WTC11 (cell line): ENCODE data around the gene RBFOX1. TPM values are rescaled to one million over a fixed set of nuclear protein-coding genes. Genes with fewer than 3 reads are reported as not detected.

Experiments
- ATAC-seq: fragments of 200-7000 bp; cut with Tn5 transposase; 2 replicates; pipeline ENCODE4 v1.10.0; 2021; ENCODE audit warnings: mild to moderate bottlenecking, moderate library complexity
- CTCF ChIA-PET: fragments of 300-600 bp; sonication (Branson Sonifier 250); formaldehyde crosslinking; loops from one replicate; lab custom pipeline; 2021; ENCODE audit warnings: antibody characterized with exemption; lab: Charles Lee
- POLR2A ChIA-PET: fragments of 350-600 bp; sonication (Branson Sonifier 250); formaldehyde crosslinking; loops from one replicate; lab custom pipeline; 2021; ENCODE audit warnings: antibody characterized with exemption; lab: Charles Lee
- DNase-seq: peaks from one replicate; pipeline ENCODE4 v3.0.0; 2021; ENCODE audit warnings: low spot score
- H3K27ac Mint-ChIP-seq: 2 replicates; pipeline ENCODE4 v1.8.0; 2021; ENCODE audit warnings: mixed read lengths
- H3K27me3 Mint-ChIP-seq: 2 replicates; pipeline ENCODE4 v1.8.0; 2021; ENCODE audit warnings: low read depth, mild to moderate bottlenecking, moderate library complexity, mixed read lengths
- H3K36me3 Mint-ChIP-seq: 2 replicates; pipeline ENCODE4 v1.8.0; 2021; ENCODE audit warnings: mixed read lengths
- H3K4me1 Mint-ChIP-seq: 2 replicates; pipeline ENCODE4 v1.8.0; 2022; ENCODE audit warnings: mixed read lengths
- H3K4me3 Mint-ChIP-seq: 2 replicates; pipeline ENCODE4 v1.8.0; 2021; ENCODE audit warnings: mild to moderate bottlenecking, moderate library complexity, mixed read lengths
- H3K9me3 Mint-ChIP-seq: 2 replicates; pipeline ENCODE4 v1.8.0; 2021; ENCODE audit warnings: mixed read lengths
- CTCF ChIP-seq: fragments of 200-600 bp; IDR thresholded peaks from 2 replicates; pipeline ENCODE4 v1.8.0; 2022; ENCODE audit warnings: antibody characterized with exemption
- FOXJ3 ChIP-seq: sonication (generic); formaldehyde crosslinking; IDR thresholded peaks from 2 replicates; pipeline ENCODE4 v1.9.0; 2021; ENCODE audit warnings: missing genetic modification reagents, mild to moderate bottlenecking, borderline replicate concordance
- GABPB1 ChIP-seq: sonication (generic); formaldehyde crosslinking; IDR thresholded peaks from 2 replicates; pipeline ENCODE4 v1.8.1; 2023; ENCODE audit warnings: mild to moderate bottlenecking, missing genetic modification reagents
- MAX ChIP-seq: sonication (generic); formaldehyde crosslinking; IDR thresholded peaks from 2 replicates; pipeline ENCODE4 v1.8.0; 2022; ENCODE audit warnings: mild to moderate bottlenecking, missing genetic modification reagents
- MLX ChIP-seq: sonication (generic); formaldehyde crosslinking; IDR thresholded peaks from 2 replicates; pipeline ENCODE4 v1.8.1; 2023; ENCODE audit warnings: mild to moderate bottlenecking, missing genetic modification reagents, moderate library complexity
- NFATC4 ChIP-seq: fragments of 250-450 bp; sonication (Bioruptor Pico); IDR thresholded peaks from 2 replicates; pipeline ENCODE4 v1.9.0; 2021; ENCODE audit warnings: mild to moderate bottlenecking
- NR2C2 ChIP-seq: sonication (generic); formaldehyde crosslinking; IDR thresholded peaks from 2 replicates; pipeline ENCODE4 v1.8.0; 2022; ENCODE audit warnings: mild to moderate bottlenecking, missing genetic modification reagents
- NR3C1 ChIP-seq: sonication (generic); formaldehyde crosslinking; conservative IDR thresholded peaks from 2 replicates; pipeline ENCODE4 v1.8.1; 2023; ENCODE audit warnings: low read depth, mild to moderate bottlenecking, missing genetic modification reagents
- OVOL2 ChIP-seq: fragments of 250-450 bp; sonication (Bioruptor Pico); IDR thresholded peaks from 2 replicates; pipeline ENCODE4 v1.9.0; 2021; ENCODE audit warnings: mild to moderate bottlenecking, borderline replicate concordance
- PRRX2 ChIP-seq: fragments of 250-450 bp; sonication (Bioruptor Pico); IDR thresholded peaks from 2 replicates; pipeline ENCODE4 v1.8.0; 2021; ENCODE audit warnings: mild to moderate bottlenecking
- SMAD4 ChIP-seq: sonication (generic); formaldehyde crosslinking; IDR thresholded peaks from 2 replicates; pipeline ENCODE4 v1.8.0; 2022; ENCODE audit warnings: mild to moderate bottlenecking, missing genetic modification reagents
- STAT6 ChIP-seq: sonication (generic); formaldehyde crosslinking; conservative IDR thresholded peaks from 2 replicates; pipeline ENCODE4 v1.8.1; 2023; ENCODE audit warnings: mild to moderate bottlenecking, low read depth, missing genetic modification reagents, moderate library complexity
- TEAD1 ChIP-seq: sonication (generic); formaldehyde crosslinking; IDR thresholded peaks from 2 replicates; pipeline ENCODE4 v1.8.0; 2022; ENCODE audit warnings: mild to moderate bottlenecking, missing genetic modification reagents
- TEAD4 ChIP-seq: sonication (generic); formaldehyde crosslinking; IDR thresholded peaks from 2 replicates; pipeline ENCODE4 v1.8.0; 2022; ENCODE audit warnings: mild to moderate bottlenecking, missing genetic modification reagents
- ZNF396 ChIP-seq: fragments of 250-450 bp; sonication (Bioruptor Pico); IDR thresholded peaks from 2 replicates; pipeline ENCODE4 v1.8.0; 2021; ENCODE audit warnings: mild to moderate bottlenecking, moderate library complexity, borderline replicate concordance
- total RNA-seq: library from RNA; stranded (reverse); gene quantifications from 3 replicates; pipeline ENCODE4 v1.2.3, GENCODE V29; 2021
- TF ChIP-seq, protein P1 (sequence below): fragments of 250-450 bp; sonication (Bioruptor Pico); IDR thresholded peaks from 2 replicates; pipeline ENCODE4 v1.9.0; 2021; ENCODE audit warnings: mild to moderate bottlenecking
- TF ChIP-seq, protein P2 (sequence below): sonication (generic); formaldehyde crosslinking; IDR thresholded peaks from 2 replicates; pipeline ENCODE4 v1.8.1; 2023; ENCODE audit warnings: mild to moderate bottlenecking, missing genetic modification reagents
- TF ChIP-seq, protein P3 (sequence below): sonication (generic); formaldehyde crosslinking; IDR thresholded peaks from 2 replicates; pipeline ENCODE4 v1.8.0; 2022; ENCODE audit warnings: mild to moderate bottlenecking, missing genetic modification reagents
- TF ChIP-seq, protein P4 (sequence below): sonication (generic); formaldehyde crosslinking; IDR thresholded peaks from 2 replicates; pipeline ENCODE4 v1.8.1; 2023; ENCODE audit warnings: mild to moderate bottlenecking, moderate library complexity, missing genetic modification reagents
- TF ChIP-seq, protein P5 (sequence below): sonication (generic); formaldehyde crosslinking; IDR thresholded peaks from 2 replicates; pipeline ENCODE4 v1.8.0; 2023; ENCODE audit warnings: missing genetic modification reagents

The RBFOX1 gene
- total RNA-seq, 1 experiment from 2014 or later, result 1.1 TPM

- TF ChIP-seq FOXJ3 (CRISPR knock-in tag) (no peak), OVOL2 (CRISPR knock-in tag) (no peak)
- TF ChIP-seq, protein P1, sequence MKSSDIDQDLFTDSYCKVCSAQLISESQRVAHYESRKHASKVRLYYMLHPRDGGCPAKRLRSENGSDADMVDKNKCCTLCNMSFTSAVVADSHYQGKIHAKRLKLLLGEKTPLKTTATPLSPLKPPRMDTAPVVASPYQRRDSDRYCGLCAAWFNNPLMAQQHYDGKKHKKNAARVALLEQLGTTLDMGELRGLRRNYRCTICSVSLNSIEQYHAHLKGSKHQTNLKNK (CRISPR knock-in tag), result no peak
- TF ChIP-seq, protein P2, sequence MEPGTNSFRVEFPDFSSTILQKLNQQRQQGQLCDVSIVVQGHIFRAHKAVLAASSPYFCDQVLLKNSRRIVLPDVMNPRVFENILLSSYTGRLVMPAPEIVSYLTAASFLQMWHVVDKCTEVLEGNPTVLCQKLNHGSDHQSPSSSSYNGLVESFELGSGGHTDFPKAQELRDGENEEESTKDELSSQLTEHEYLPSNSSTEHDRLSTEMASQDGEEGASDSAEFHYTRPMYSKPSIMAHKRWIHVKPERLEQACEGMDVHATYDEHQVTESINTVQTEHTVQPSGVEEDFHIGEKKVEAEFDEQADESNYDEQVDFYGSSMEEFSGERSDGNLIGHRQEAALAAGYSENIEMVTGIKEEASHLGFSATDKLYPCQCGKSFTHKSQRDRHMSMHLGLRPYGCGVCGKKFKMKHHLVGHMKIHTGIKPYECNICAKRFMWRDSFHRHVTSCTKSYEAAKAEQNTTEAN (CRISPR knock-in tag), result no peak
Measured at GRCh38 chr16:7431723-7432122, 99.1 kb downstream of the RBFOX1 start (continued).

DNA sequence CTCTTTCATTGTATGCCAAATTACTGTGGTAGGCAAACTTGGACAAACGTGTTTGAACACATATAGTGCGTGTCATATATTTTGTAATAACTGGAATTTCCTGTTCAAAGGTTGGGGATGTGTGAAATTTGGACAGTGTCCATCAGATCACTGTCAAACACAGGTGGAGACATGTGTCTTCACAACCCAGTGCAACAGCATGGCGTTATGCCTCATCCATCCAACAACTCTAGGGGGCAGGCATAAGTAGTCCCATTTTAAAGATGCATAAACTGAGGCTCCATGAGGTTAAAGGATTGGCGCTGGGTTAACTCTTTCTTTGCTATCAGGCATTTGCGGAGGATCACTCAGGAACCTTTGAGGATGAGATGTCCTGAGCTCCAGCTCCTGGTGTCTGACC is 103.7 kb downstream of the RBFOX1 start:
- Mint-ChIP-seq H3K27ac (no peak overlapping the region), H3K4me1 (no peaks in the 10 kb centered on the region), H3K36me3 (peaks cover 66% of the 10 kb centered on the region), H3K9me3 (peaks cover 74% of the 10 kb centered on the region), H3K4me3 (no peak overlapping the region), H3K27me3 (peaks cover 5% of the 10 kb centered on the region; the same call in 1 of the 2 replicates)
- ChIA-PET POLR2A (no interaction called here), CTCF (no interaction called here)
- ATAC-seq (no peak), DNase-seq (no peak)
- TF ChIP-seq, protein P3, sequence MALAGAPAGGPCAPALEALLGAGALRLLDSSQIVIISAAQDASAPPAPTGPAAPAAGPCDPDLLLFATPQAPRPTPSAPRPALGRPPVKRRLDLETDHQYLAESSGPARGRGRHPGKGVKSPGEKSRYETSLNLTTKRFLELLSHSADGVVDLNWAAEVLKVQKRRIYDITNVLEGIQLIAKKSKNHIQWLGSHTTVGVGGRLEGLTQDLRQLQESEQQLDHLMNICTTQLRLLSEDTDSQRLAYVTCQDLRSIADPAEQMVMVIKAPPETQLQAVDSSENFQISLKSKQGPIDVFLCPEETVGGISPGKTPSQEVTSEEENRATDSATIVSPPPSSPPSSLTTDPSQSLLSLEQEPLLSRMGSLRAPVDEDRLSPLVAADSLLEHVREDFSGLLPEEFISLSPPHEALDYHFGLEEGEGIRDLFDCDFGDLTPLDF (CRISPR knock-in tag), result no peak
- TF ChIP-seq, protein P1 (CRISPR knock-in tag), result no peak
- TF ChIP-seq ZNF396 (CRISPR knock-in tag), result no peak
- TF ChIP-seq NR2C2 (CRISPR knock-in tag), result no peak
- no peak for TF ChIP-seq TEAD4 (CRISPR knock-in tag)
- TF ChIP-seq CTCF, result no peak
- TF ChIP-seq GABPB1, result no peak
- no peak for TF ChIP-seq MAX (CRISPR knock-in tag)
- no peak for TF ChIP-seq NR3C1 (CRISPR knock-in tag)
- TF ChIP-seq TEAD1, result no peak
- TF ChIP-seq SMAD4 (CRISPR knock-in tag), result no peak
- no peak for TF ChIP-seq PRRX2 (CRISPR knock-in tag)
- TF ChIP-seq, protein P4, sequence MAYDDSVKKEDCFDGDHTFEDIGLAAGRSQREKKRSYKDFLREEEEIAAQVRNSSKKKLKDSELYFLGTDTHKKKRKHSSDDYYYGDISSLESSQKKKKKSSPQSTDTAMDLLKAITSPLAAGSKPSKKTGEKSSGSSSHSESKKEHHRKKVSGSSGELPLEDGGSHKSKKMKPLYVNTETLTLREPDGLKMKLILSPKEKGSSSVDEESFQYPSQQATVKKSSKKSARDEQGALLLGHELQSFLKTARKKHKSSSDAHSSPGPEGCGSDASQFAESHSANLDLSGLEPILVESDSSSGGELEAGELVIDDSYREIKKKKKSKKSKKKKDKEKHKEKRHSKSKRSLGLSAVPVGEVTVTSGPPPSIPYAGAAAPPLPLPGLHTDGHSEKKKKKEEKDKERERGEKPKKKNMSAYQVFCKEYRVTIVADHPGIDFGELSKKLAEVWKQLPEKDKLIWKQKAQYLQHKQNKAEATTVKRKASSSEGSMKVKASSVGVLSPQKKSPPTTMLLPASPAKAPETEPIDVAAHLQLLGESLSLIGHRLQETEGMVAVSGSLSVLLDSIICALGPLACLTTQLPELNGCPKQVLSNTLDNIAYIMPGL (CRISPR knock-in tag), result no peak
- TF ChIP-seq, protein P5, sequence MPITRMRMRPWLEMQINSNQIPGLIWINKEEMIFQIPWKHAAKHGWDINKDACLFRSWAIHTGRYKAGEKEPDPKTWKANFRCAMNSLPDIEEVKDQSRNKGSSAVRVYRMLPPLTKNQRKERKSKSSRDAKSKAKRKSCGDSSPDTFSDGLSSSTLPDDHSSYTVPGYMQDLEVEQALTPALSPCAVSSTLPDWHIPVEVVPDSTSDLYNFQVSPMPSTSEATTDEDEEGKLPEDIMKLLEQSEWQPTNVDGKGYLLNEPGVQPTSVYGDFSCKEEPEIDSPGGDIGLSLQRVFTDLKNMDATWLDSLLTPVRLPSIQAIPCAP (CRISPR knock-in tag), result no peak
- no peak for TF ChIP-seq STAT6 (CRISPR knock-in tag)
- no peak for TF ChIP-seq MLX (CRISPR knock-in tag)
- TF ChIP-seq NFATC4, result no peak
